GM06990 (cell line): ENCODE results near the gene CASZ1.

Experiments
- DNase-seq: peaks from one replicate; pipeline ENCODE4 v3.0.0-alpha.2; 2011; ENCODE audit not compliant: insufficient read length; ENCODE audit errors: extremely low read depth
- H3K27me3 ChIP-seq: replicated peaks from 2 replicates; pipeline ENCODE4 v1.6.0; 2011; ENCODE audit warnings: low read length; ENCODE audit not compliant: control insufficient read depth, insufficient read depth
- H3K36me3 ChIP-seq: 2 replicates; pipeline ENCODE4 v1.5.1; 2011; ENCODE audit warnings: low read length; ENCODE audit not compliant: control insufficient read depth, insufficient read depth
- H3K4me3 ChIP-seq: replicated peaks from 2 replicates; pipeline ENCODE4 v1.5.1; 2011; ENCODE audit warnings: low read depth, mild to moderate bottlenecking, control low read depth, low read length
- CTCF ChIP-seq: IDR thresholded peaks from 2 replicates; pipeline ENCODE4 v1.5.1; 2011; ENCODE audit warnings: low read length, control low read depth, mild to moderate bottlenecking, inconsistent platforms; ENCODE audit not compliant: insufficient read depth, poor library complexity, severe bottlenecking

The CASZ1 gene

DNA sequence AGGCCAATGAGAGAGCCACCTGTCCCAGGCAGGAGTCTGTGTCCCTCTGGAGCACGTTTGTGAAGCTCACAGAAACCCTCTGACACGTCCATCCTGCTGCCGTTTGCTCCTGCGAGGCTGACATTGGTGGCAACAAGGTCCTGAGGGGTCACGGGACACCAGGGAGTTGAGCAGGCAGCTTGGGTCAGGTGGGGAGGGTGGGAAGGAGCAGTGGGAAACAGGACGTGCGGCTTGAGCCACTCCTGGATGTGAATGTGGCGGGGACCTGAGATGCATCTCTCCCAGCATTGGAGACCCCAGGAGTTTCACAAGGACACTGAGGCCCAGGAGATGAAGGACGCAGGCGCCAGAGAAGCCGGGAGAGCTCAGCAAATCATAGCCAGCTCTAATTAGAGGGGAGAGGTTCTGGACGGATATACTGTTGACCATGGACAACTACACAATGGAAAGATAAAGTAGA lies 172.7 kb downstream of the CASZ1 start:
- no peak overlapping the region for H3K4me3 ChIP-seq
- no peak for TF ChIP-seq CTCF
- no peaks in the 10 kb centered on the region for H3K27me3 ChIP-seq
- H3K36me3 ChIP-seq = peaks cover 15% of the 10 kb centered on the region
- DNase-seq = no peak

GRCh38 chr1:10622910-10623685 lies 173.3 kb downstream of the CASZ1 start:
- peaks cover 19% of the 10 kb centered on the region for H3K36me3 ChIP-seq
- DNase-seq = no peak
- no peaks in the 10 kb centered on the region for H3K27me3 ChIP-seq
- no peak overlapping the region for H3K4me3 ChIP-seq
- TF ChIP-seq CTCF = no peak

DNA sequence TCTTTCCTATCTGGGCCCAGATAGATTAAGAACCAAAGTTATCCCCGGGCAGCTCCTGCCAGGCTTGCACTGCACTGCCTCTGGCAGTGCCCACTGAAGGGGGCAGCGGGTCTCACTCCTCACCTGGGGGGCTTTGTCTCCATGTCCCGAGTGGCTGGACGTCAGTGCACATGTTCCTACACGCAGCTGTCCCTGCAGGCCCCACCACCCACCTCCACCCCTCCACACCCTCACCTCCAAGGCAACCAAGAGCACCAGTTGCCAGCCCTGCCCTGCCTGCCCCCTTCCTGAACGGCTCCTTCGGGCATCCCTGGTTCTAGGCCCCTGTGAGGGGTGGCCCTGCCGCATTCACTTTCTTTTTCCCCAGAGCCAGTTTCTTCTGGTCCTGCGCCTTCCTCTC lies 174.5 kb downstream of the CASZ1 start:
- Histone ChIP-seq H3K4me3 (no peak overlapping the region), H3K36me3 (peaks cover 15% of the 10 kb centered on the region), H3K27me3 (no peaks in the 10 kb centered on the region)
- TF ChIP-seq CTCF = no peak
- no peak for DNase-seq

DNA sequence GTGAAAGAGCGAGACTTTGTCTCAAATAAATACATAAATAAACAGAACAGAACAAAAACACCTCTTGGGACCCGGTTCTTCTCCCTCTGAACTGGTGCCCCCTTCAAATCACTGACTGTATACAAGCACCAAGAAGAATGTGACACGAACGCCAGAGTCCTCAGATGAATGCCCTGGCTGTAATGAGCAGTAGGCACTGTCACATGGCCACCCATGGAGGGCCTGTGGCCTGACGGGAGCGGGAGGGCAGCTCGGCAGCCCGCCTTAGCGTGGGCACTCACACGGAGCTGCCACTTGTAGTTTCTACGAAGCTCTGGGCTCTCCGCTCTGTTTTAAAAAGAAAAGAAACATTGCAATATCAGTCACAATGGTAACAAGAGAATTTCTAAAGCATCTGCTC lies 175.7 kb downstream of the CASZ1 start:
- no peak for TF ChIP-seq CTCF
- Histone ChIP-seq H3K36me3 (peaks cover 15% of the 10 kb centered on the region), H3K4me3 (no peak overlapping the region), H3K27me3 (no peaks in the 10 kb centered on the region)
- DNase-seq = no peak

DNA sequence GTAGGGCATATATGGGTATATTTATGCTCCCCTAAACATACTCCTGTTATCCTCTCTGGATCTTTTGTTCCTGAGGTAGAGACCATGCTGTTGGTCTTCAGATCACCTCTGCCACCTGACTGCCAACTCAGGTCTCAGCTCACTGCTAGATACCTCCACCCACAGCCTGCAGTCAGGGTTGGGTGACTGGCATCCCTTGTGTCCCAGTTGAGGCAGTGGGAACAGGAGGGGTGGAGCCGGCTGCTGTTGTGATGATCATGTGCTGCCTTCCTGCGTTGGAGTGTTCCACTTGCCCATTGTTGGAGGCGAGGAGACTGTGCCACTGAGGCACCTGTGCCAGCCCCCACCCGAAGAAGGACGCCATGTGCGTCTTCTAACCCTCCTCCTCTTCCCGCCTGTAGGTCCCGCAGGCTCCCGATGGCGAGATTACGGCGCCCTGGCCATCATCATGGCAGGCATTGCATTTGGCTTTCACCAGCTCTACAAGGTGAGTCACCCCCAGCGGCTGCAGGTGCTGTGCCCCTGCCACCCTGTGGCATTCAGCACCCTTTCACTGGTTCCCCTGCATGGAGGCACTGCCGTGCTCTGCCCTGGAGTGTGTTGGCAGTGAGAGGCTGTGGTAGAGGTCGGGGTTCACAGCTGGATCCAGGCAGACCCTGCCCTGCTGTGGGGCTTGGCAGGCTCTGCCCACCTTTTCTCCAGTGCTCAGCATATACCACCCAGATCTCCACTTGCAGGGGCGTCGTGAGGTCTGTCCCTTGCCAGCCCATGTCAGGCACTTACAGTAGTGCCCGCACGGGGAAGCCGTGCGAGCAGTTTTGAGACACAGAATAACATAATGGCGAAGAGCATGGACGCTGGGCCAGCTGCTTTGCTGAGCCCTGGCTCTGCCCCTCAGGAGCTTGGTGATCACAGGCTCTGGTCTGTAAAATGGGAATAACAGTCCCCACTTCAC lies 178.2 kb downstream of the CASZ1 start:
- no peaks in the 10 kb centered on the region for H3K27me3 ChIP-seq
- no peak overlapping the region for H3K4me3 ChIP-seq
- TF ChIP-seq CTCF = no peak
- peaks cover 6% of the 10 kb centered on the region for H3K36me3 ChIP-seq
- DNase-seq = no peak
